Measurements from ENCODE around the gene PDCD1.

DNA sequence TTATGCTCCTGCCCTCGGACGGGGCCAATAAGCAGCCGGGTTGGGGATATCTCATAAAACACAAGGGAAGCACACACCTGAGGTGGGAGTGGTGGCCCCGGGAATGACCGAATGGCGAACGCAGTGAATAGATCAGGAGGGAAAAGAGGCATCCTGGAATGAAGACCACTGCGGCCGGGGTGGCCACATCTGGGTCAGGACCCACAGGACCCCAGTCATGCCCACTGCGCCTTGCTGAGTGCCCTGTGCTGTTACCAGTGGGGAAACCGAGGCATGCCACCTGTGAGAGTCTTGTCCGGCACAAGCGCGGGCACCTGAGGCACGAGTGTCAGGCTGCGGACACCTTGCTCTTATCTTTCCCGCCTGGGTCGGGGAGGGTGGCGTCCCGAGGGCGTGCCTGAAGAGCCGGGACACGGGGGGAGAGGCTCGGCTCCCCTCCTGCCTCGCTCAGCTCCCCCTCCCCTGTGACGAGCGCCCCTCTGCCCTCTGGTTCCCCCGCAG, 1.6 kb downstream of the PDCD1 start:
- no peak for TF ChIP-seq PATZ1 (tag by site-specific recombination; IDR thresholded peaks at IDR 0.05)
- TF ChIP-seq CTCF (tag by site-specific recombination; IDR thresholded peaks at IDR 0.05), result no peak
- no peak for TF ChIP-seq ZBTB21 (tag by site-specific recombination; IDR thresholded peaks at IDR 0.05)
- no peak for TF ChIP-seq ZNF292 (tag by site-specific recombination; IDR thresholded peaks at IDR 0.05; ENCODE audit: borderline replicate concordance, low read depth)
- TF ChIP-seq ZNF121 (tag by site-specific recombination; IDR thresholded peaks at IDR 0.05), result no peak
- no peak for TF ChIP-seq ZBTB8A (tag by site-specific recombination; IDR thresholded peaks at IDR 0.05)

Data from HEK293 (cell line).